ENCODE results near the gene BACH2. TPM values are rescaled to one million over a fixed set of nuclear protein-coding genes. Genes with fewer than 3 reads are reported as not detected.

The BACH2 gene
- polyA plus RNA-seq, 2 donors: 0.24 to 0.26 TPM

- no peaks in the 10 kb centered on the region for H3K4me1 ChIP-seq (ENCODE audit: control insufficient read depth in 2 of 2, insufficient read depth in 2 of 2, low read length in 1 of 2)
- WGBS, 2 donors: 88% methylated on average over 1 of the region's 1 CpG
- H3K36me3 ChIP-seq (ENCODE audit: control insufficient read depth in 2 of 2, insufficient read depth in 2 of 2, low read length in 1 of 2): no peaks in the 10 kb centered on the region
- H3K27ac ChIP-seq (ENCODE audit: low read depth in 2 of 2, low read length in 1 of 2): no peak overlapping the region
- H3K27me3 ChIP-seq (ENCODE audit: control insufficient read depth in 1 of 2, insufficient read depth in 2 of 2, low read length in 2 of 2): no peaks in the 10 kb centered on the region
- H3K9me3 ChIP-seq (ENCODE audit: control insufficient read depth in 2 of 2, insufficient read depth in 1 of 2, low read depth in 1 of 2, low read length in 1 of 2): no peaks in the 10 kb centered on the region
- H3K4me3 ChIP-seq (ENCODE audit: low read depth in 1 of 2, low read length in 2 of 2): no peak overlapping the region
These were observed 27.3 kb downstream of the BACH2 start for GRCh38 chr6:90269334-90269733.

- no peak overlapping the region for H3K4me3 ChIP-seq (ENCODE audit: low read depth in 1 of 2, low read length in 2 of 2)
- H3K27ac ChIP-seq (ENCODE audit: low read depth in 2 of 2, low read length in 1 of 2): no peak overlapping the region
- no peaks in the 10 kb centered on the region for H3K27me3 ChIP-seq (ENCODE audit: control insufficient read depth in 1 of 2, insufficient read depth in 2 of 2, low read length in 2 of 2)
- no peaks in the 10 kb centered on the region for H3K4me1 ChIP-seq (ENCODE audit: control insufficient read depth in 2 of 2, insufficient read depth in 2 of 2, low read length in 1 of 2)
- WGBS, 2 donors: 72 to 77% methylated on average over 3 of the region's 3 CpGs
- H3K36me3 ChIP-seq (ENCODE audit: control insufficient read depth in 2 of 2, insufficient read depth in 2 of 2, low read length in 1 of 2): no peaks in the 10 kb centered on the region
- H3K9me3 ChIP-seq (ENCODE audit: control insufficient read depth in 2 of 2, insufficient read depth in 1 of 2, low read depth in 1 of 2, low read length in 1 of 2): no peaks in the 10 kb centered on the region
These were observed 28.5 kb downstream of the BACH2 start for GRCh38 chr6:90268178-90268577.

GRCh38 chr6:90266905-90267621 lies 29.6 kb downstream of the BACH2 start:
- no peaks in the 10 kb centered on the region for H3K36me3 ChIP-seq (ENCODE audit: control insufficient read depth in 2 of 2, insufficient read depth in 2 of 2, low read length in 1 of 2)
- H3K27me3 ChIP-seq (ENCODE audit: control insufficient read depth in 1 of 2, insufficient read depth in 2 of 2, low read length in 2 of 2): no peaks in the 10 kb centered on the region
- no peaks in the 10 kb centered on the region for H3K4me1 ChIP-seq (ENCODE audit: control insufficient read depth in 2 of 2, insufficient read depth in 2 of 2, low read length in 1 of 2)
- H3K9me3 ChIP-seq (ENCODE audit: control insufficient read depth in 2 of 2, insufficient read depth in 1 of 2, low read depth in 1 of 2, low read length in 1 of 2): no peaks in the 10 kb centered on the region
- no peak overlapping the region for H3K27ac ChIP-seq (ENCODE audit: low read depth in 2 of 2, low read length in 1 of 2)
- 76 to 81% methylated on average over 6 of the region's 6 CpGs for WGBS, 2 donors
- no peak overlapping the region for H3K4me3 ChIP-seq (ENCODE audit: low read depth in 1 of 2, low read length in 2 of 2)

DNA sequence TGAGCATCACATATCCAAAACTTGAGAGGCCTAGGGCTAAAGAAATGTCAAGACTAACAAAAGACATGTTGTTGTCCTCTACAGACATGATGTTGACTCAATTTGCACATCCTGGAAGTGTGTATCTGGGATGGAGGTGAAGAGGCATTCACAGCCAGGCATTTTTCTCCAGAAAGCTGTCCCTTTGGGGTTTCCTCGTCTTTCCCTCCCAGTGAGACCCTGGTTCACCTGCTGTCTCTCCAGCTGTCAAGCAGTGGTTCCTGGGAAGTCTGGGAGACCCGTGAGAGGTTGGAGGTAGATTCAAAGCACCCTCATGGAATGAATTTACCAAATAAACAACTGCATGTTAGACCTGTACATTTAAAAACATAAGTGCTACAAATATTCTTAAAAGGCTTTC lies 32.1 kb downstream of the BACH2 start:
- H3K27ac ChIP-seq (ENCODE audit: low read depth in 2 of 2, low read length in 1 of 2): no peak overlapping the region
- no peaks in the 10 kb centered on the region for H3K27me3 ChIP-seq (ENCODE audit: control insufficient read depth in 1 of 2, insufficient read depth in 2 of 2, low read length in 2 of 2)
- no peaks in the 10 kb centered on the region for H3K36me3 ChIP-seq (ENCODE audit: control insufficient read depth in 2 of 2, insufficient read depth in 2 of 2, low read length in 1 of 2)
- no peaks in the 10 kb centered on the region for H3K4me1 ChIP-seq (ENCODE audit: control insufficient read depth in 2 of 2, insufficient read depth in 2 of 2, low read length in 1 of 2)
- 83 to 84% methylated on average over 2 of the region's 2 CpGs for WGBS, 2 donors
- no peaks in the 10 kb centered on the region for H3K9me3 ChIP-seq (ENCODE audit: control insufficient read depth in 2 of 2, insufficient read depth in 1 of 2, low read depth in 1 of 2, low read length in 1 of 2)
- H3K4me3 ChIP-seq (ENCODE audit: low read depth in 1 of 2, low read length in 2 of 2): no peak overlapping the region

DNA sequence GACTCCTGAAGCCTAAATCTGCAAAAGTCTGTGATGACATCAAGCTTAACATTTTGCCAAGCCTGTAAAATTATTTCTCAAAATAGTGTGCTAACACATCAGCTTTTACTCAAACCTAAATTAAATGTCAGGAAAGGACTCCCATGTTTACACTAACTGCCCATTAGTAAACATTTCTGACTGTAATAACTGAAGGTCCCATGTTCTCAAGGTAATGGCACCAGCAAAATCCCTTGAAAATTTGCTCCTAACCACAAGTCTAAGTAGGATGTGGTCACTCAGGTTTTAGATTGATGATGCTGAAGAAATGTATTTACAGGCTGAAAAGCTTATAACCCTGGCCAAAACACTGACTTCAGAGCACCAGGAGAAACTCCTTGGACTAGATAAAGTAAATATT lies 33.0 kb downstream of the BACH2 start:
- no peaks in the 10 kb centered on the region for H3K9me3 ChIP-seq (ENCODE audit: control insufficient read depth in 2 of 2, insufficient read depth in 1 of 2, low read depth in 1 of 2, low read length in 1 of 2)
- no peaks in the 10 kb centered on the region for H3K27me3 ChIP-seq (ENCODE audit: control insufficient read depth in 1 of 2, insufficient read depth in 2 of 2, low read length in 2 of 2)
- H3K4me3 ChIP-seq (ENCODE audit: low read depth in 1 of 2, low read length in 2 of 2): no peak overlapping the region
- no peaks in the 10 kb centered on the region for H3K36me3 ChIP-seq (ENCODE audit: control insufficient read depth in 2 of 2, insufficient read depth in 2 of 2, low read length in 1 of 2)
- no peaks in the 10 kb centered on the region for H3K4me1 ChIP-seq (ENCODE audit: control insufficient read depth in 2 of 2, insufficient read depth in 2 of 2, low read length in 1 of 2)
- no peak overlapping the region for H3K27ac ChIP-seq (ENCODE audit: low read depth in 2 of 2, low read length in 1 of 2)

DNA sequence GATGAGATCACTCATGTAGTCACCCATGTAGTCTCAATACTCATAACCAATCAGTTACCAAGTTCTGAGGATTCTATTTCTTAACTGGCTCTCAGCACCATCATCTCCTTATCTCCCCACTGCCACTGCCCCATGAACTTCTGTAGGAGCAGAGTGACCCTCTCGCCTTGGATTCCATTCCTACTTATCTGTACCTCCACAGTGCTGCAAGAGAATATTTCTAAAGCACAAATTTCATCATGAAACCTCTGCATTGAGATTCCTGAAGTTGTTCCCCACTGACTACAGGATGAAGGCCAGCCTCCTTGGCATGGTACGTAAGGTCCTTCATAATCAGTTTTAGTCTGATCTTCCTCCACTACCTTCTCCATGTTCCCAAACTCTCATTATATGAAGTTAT lies 34.8 kb downstream of the BACH2 start:
- Histone ChIP-seq H3K27me3 (ENCODE audit: control insufficient read depth in 1 of 2, insufficient read depth in 2 of 2, low read length in 2 of 2) (no peaks in the 10 kb centered on the region), H3K4me1 (ENCODE audit: control insufficient read depth in 2 of 2, insufficient read depth in 2 of 2, low read length in 1 of 2) (no peaks in the 10 kb centered on the region), H3K9me3 (ENCODE audit: control insufficient read depth in 2 of 2, insufficient read depth in 1 of 2, low read depth in 1 of 2, low read length in 1 of 2) (no peaks in the 10 kb centered on the region), H3K27ac (ENCODE audit: low read depth in 2 of 2, low read length in 1 of 2) (no peak overlapping the region), H3K4me3 (ENCODE audit: low read depth in 1 of 2, low read length in 2 of 2) (no peak overlapping the region), H3K36me3 (ENCODE audit: control insufficient read depth in 2 of 2, insufficient read depth in 2 of 2, low read length in 1 of 2) (no peaks in the 10 kb centered on the region)
- WGBS, 2 donors: 97 to 100% methylated on average over 2 of the region's 2 CpGs

GRCh38 chr6:90257486-90257738 lies 39.2 kb downstream of the BACH2 start:
- H3K9me3 ChIP-seq (ENCODE audit: control insufficient read depth in 2 of 2, insufficient read depth in 1 of 2, low read depth in 1 of 2, low read length in 1 of 2): no peaks in the 10 kb centered on the region
- H3K36me3 ChIP-seq (ENCODE audit: control insufficient read depth in 2 of 2, insufficient read depth in 2 of 2, low read length in 1 of 2): no peaks in the 10 kb centered on the region
- no peaks in the 10 kb centered on the region for H3K4me1 ChIP-seq (ENCODE audit: control insufficient read depth in 2 of 2, insufficient read depth in 2 of 2, low read length in 1 of 2)
- no peaks in the 10 kb centered on the region for H3K27me3 ChIP-seq (ENCODE audit: control insufficient read depth in 1 of 2, insufficient read depth in 2 of 2, low read length in 2 of 2)
- H3K27ac ChIP-seq (ENCODE audit: low read depth in 2 of 2, low read length in 1 of 2): no peak overlapping the region
- H3K4me3 ChIP-seq (ENCODE audit: low read depth in 1 of 2, low read length in 2 of 2): no peak overlapping the region
- WGBS, 2 donors: 93 to 97% methylated on average over 1 of the region's 1 CpG

GRCh38 chr6:90256698-90257485 lies 39.8 kb downstream of the BACH2 start:
- Histone ChIP-seq H3K4me1 (ENCODE audit: control insufficient read depth in 2 of 2, insufficient read depth in 2 of 2, low read length in 1 of 2) (no peaks in the 10 kb centered on the region), H3K27me3 (ENCODE audit: control insufficient read depth in 1 of 2, insufficient read depth in 2 of 2, low read length in 2 of 2) (no peaks in the 10 kb centered on the region), H3K4me3 (ENCODE audit: low read depth in 1 of 2, low read length in 2 of 2) (no peak overlapping the region), H3K36me3 (ENCODE audit: control insufficient read depth in 2 of 2, insufficient read depth in 2 of 2, low read length in 1 of 2) (no peaks in the 10 kb centered on the region), H3K27ac (ENCODE audit: low read depth in 2 of 2, low read length in 1 of 2) (no peak overlapping the region), H3K9me3 (ENCODE audit: control insufficient read depth in 2 of 2, insufficient read depth in 1 of 2, low read depth in 1 of 2, low read length in 1 of 2) (no peaks in the 10 kb centered on the region)
- WGBS, 2 donors: 84 to 89% methylated on average over 4 of the region's 4 CpGs

DNA sequence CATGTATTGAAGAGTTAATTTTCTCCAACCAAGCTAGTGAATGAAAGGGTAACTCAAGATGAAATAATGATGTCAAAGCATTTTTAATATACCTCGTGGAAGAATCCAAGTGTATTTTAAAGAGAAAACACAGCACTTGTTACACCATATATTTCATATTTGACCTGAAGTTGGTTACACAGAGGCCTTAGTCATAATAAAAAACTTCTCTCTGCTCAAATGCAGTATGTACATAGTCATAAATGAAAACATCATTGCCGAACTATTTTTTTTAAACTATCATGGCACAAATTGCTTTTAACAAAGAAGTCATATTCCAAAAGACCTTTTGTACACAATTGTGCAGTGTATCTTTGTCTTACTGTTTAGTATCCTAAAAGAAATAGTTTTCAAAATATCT lies 43.0 kb downstream of the BACH2 start:
- H3K4me1 ChIP-seq (ENCODE audit: control insufficient read depth in 2 of 2, insufficient read depth in 2 of 2, low read length in 1 of 2): no peaks in the 10 kb centered on the region
- H3K4me3 ChIP-seq (ENCODE audit: low read depth in 1 of 2, low read length in 2 of 2): no peak overlapping the region
- no peaks in the 10 kb centered on the region for H3K36me3 ChIP-seq (ENCODE audit: control insufficient read depth in 2 of 2, insufficient read depth in 2 of 2, low read length in 1 of 2)
- H3K27ac ChIP-seq (ENCODE audit: low read depth in 2 of 2, low read length in 1 of 2): no peak overlapping the region
- WGBS, 2 donors: 78 to 82% methylated on average over 2 of the region's 2 CpGs
- H3K27me3 ChIP-seq (ENCODE audit: control insufficient read depth in 1 of 2, insufficient read depth in 2 of 2, low read length in 2 of 2): no peaks in the 10 kb centered on the region
- H3K9me3 ChIP-seq (ENCODE audit: control insufficient read depth in 2 of 2, insufficient read depth in 1 of 2, low read depth in 1 of 2, low read length in 1 of 2): no peaks in the 10 kb centered on the region

All from esophagus (tissue), 2 donors.